Caki2 (cell line): ENCODE data around the gene TTF1. TPM values are rescaled to one million over a fixed set of nuclear protein-coding genes. Genes with fewer than 3 reads are reported as not detected.
"Not testable (repeated sequence)": the region's sequence is repeated elsewhere in the genome, so short reads cannot be mapped to it uniquely, and the experiment has no call there.

Experiments used
- DNase-seq: peaks from one replicate; pipeline ENCODE4 v3.0.0-alpha.2; 2015; ENCODE audit warnings: low read depth
- in situ Hi-C: cut with HindIII; loops from 2 replicates; pipeline ENCODE4 v1.10.0; 2016; ENCODE audit warnings: low sequenced_read_pairs, low pct_unique_long_range_greater_than_20kb, mixed read lengths
- total RNA-seq: library from RNA; depleted of rRNA; stranded (reverse); fragments of >200 nt; shearing (Covaris generic); gene quantifications from 2 replicates; pipeline ENCODE4 v1.2.3, GENCODE V29; 2014; ENCODE audit warnings: low replicate concordance

Gene TTF1
- total RNA-seq, 1 experiment from 2014 or later, result 8.5 TPM

DNA sequence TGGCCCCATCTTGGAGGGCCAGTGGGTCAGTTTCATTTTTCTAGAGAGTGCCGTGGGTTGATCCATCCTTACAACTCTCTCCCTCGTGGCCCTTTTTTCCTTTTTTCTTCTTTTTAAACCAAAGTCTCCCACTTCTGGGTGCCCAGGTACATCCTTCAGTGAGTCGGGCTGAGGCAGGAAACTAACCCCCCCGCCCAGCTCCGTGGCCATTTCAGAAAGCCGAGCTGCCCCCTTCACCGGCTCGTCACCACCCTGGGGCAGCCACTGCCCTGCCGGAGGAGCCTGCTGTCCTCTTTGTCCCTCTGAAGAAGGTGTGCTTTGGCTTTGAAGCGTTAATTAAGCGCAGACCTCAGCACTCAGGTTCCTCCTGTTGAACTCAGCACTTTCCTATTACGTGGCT is 8.5 kb upstream of the TTF1 start:
- DNase-seq, result no peak
- in situ Hi-C loops, result no loop called here

- no peak for DNase-seq
- in situ Hi-C loops, result no loop called here
These were observed 8.1 kb upstream of the TTF1 start for GRCh38 chr9:132414731-132415130.

- in situ Hi-C loops, result no loop called here
- DNase-seq, result no peak
These were observed 7.3 kb upstream of the TTF1 start for GRCh38 chr9:132413926-132414325.

DNA sequence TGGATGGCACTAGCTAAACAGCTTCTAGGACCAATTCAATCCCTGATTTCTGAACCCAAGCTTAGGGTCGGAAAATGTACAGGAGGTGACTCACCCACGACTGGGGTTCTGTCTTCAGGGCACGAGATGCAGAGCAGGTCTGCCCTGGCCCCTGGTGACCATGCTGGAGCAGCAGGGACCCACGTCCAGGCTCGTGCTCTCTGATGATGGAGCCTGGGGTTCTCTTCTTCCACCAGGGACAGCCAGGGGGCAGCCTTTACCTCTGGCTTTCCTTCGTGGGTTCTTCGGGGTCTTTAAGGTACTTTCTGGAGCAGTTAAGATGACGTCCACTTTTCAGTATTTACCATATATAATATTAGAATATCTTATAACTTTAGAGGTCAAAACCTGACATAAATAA is 5.4 kb upstream of the TTF1 start:
- in situ Hi-C loops, result no loop called here

DNA sequence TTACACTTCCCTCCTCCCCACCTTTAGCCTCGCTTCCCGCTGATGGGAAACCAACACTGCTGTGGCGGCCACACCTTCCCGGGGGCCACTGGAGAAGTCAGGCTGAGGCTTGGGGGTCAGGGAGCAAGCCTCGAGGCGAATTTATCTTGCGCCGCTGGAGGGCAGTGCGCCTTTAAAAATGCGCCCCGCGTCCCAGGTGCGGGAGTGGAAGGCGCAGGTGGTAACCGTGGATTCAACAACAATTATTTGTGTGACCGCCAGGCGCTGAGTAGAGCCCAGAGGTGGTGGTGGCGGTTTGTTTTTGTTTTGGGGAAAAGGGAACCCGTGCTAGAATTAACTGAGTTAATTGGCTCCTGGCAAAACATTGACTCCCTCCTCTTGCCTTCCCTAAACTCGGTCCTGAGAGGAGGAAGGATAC is 4.5 kb upstream of the TTF1 start:
- in situ Hi-C loops, result no loop called here
- DNase-seq, result peak; percentile 18

More for the DNA sequence above, 5.4 kb upstream of the TTF1 start:
- no peak for DNase-seq

GRCh38 chr9:132410642-132411041 is 4.0 kb upstream of the TTF1 start:
- no peak for DNase-seq
- in situ Hi-C loops, result no loop called here

DNA sequence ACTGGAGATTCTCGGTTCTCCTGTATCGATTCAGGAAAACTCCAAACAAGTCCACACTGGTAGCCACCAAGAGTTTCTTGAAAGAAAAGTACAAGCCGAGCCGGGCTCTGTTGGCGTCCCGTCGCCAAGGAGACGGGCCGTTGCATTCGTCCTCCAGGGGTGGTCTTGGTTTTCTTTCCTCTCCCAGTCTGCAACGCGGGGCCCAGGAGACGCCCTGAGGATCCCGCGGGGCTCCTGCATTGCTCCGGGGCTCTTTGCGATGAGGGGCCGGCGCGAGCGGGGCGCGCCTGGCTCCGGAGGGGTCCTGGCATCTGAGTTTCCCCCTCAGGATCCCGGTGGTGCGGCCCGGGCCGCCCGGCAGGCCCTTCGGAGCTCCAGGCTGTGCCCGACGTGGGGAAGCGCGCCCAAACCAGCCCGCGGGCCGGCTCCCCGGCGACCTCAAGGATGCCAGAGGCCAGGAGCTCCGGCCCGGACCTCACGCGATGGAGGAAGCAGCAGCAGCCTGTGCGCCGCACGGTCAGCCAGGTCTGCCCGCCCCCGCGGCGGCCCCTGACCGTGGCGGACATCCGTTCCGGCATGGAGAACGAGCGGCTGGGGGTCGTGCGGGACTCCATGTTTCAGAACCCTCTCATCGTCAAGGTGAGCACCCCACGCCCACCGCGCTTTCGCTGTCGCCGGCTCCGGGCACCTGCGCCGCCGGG is 3.3 kb upstream of the TTF1 start, which contains the start of gene CFAP77:
TSS of gene CFAP77 (plus strand) at position 384 of the 701 bp plus-strand sequence. CDS start at position 445, 61 bp downstream.
- in situ Hi-C loops, result no loop called here
- DNase-seq, result no peak

GRCh38 chr9:132408521-132408920 is 1.9 kb upstream of the TTF1 start:
- no peak for DNase-seq
- in situ Hi-C loops, result no loop called here

DNA sequence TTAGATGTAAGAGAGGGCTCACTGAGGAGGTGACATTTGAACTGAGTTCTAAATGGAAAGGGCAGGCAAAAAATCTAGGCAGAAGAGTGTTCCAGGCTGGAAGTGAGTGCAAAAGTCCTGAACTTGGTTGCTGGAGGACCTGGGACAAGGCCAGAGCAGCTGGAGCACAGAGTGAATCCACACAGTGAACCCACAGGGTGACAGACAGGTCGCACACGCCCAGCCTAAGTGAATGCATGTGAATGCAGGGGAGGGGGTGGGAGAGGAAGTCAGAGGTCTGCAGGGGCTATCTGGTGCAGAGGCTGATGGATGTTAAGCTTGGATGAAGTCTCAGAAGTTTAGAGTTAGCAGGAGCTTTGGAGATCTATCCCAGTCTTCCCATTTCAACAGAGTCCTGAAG is 556 bp upstream of the TTF1 start:
- no peak for DNase-seq
- in situ Hi-C loops, result no loop called here

DNA sequence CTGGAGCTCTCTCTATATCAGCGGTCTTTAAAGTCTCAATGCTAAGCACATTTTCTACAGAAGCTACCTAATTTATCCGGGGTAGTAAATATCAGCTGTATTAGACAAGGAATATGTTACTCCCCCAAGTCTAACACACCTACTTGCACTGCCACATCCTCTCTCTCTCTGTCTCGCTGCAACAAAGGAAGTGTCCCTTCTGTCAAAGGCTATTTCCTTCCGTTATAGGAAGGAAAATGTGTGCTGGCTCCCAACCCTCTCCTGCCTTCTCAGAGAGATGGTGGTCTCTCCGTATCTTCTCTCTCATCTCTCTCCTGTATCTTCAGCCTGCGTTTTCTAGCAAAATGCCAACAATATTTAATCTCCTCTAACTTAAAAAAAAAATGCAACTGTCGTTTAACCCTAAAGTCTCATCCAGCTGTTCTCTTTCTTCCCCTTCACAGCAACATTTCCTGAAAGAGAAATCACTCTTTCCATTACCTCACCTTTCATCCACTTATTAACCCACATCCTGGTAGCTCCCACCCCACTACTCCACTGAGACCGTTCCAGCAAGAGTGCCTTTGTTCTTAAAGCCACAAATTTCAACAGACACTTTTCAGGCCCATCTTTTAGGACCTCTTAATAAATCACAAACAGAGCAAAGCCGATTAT is 2.3 kb downstream of the TTF1 start:
- DNase-seq, result no peak
- in situ Hi-C loops, result no loop called here

GRCh38 chr9:132401824-132402223 is 4.8 kb downstream of the TTF1 start:
- DNase-seq, result peak; percentile 11
- in situ Hi-C loops, result no loop called here

DNA sequence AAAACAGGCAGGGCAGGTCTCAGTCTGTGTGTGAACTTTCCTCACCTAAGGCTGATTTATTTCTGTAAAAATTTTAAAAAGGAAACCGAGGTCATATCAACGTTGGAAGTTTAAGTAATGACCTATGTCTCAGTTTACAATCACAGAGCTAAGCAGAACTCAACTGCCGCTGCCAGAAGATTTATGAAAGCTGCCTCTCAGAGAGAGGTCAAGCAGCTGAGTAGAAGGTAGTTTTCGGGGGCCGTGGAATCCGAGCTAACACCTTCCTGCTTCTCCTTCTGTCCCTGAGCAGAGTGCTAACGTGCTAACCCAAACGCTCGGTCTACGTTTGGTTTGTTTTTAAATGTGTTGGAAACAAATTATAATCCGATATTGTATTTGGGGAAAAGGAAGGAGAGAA is 11.1 kb downstream of the TTF1 start:
- no peak for DNase-seq
- in situ Hi-C loops, result no loop called here

DNA sequence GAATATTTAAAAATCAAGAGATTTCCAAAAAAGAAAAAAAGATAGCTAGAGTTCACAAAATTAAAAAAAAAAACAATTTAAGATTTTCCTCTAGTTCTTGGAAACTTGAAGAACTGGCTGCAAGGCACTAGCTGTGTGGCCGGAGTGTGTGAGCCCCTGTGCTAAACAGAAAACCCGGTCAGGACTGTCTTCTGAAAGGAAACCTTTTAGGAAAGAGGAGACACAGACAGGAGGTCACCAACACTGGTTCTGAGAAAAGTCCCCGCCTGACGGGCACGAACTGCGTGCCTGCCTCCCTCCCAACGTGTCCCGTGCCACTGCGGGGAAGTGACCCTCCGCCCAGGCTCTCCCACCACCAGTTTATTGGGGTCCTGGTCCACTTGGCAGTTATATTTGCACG is 15.2 kb downstream of the TTF1 start:
- DNase-seq, result no peak
- in situ Hi-C loops, result no loop called here

DNA sequence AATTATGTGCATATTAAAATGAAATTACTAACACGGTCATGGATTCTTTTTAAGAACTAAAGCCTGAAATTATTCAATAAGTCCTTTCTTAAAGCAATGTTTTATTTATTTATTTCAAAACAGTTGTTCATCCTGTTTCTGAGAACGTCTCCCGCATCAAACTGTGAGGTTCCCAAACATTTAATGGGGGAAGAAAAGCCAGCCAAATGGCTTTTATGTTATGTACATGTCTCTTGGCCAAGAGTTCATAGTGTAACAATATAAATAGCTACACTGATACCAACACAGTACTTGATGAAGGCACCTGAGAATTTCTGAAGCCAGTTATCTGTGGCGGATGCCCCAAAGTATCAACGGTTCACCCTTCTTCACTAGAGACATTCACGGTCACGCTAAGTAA is 15.7 kb downstream of the TTF1 start:
- in situ Hi-C loops, result no loop called here
- DNase-seq, result no peak

DNA sequence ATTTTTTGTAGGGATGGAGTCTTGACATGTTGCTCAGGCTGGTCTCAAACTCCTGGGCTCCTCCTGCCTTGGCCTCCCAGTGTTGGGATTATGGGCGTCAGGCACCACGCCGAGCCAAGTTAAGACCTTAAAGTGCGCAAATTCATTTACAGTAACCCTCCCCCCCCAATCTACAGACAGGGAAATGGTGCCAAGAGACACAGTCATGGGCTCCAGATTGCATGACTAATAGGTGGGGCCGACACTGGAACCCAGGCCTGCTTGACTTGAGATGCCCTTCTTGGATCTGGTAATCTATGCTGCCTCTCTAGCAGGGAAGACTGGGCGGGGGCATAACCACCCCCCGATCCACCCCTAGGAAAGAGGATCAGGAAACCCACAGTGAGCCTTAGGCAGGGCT is 19.5 kb downstream of the TTF1 start:
- in situ Hi-C loops, result no loop called here
- DNase-seq, result no peak

DNA sequence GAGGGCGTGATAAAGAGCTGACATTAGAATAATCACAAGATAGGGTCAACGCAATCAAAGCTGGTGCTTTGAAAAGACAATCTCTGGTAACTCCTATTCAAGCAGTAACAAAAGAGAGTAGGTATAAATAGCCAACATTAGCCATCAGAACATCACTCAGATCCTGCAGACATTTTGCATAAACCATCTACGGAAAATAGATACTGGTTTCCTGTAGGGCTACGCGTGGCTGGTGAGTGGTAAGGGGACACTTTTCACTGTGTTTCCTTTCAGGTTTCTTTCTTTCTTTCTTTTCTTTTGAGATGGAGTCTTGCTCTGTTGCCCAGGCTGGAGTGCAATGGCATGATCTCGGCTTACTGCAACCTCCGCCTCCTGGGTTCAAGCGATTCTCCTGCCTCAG is 22.3 kb downstream of the TTF1 start:
- in situ Hi-C loops, result no loop called here
- no peak for DNase-seq

GRCh38 chr9:132383462-132383883 is 23.2 kb downstream of the TTF1 start:
- DNase-seq, result no peak
- in situ Hi-C loops, result no loop called here

GRCh38 chr9:132381966-132382541 is 24.6 kb downstream of the TTF1 start:
- in situ Hi-C loops, result no loop called here
- no peak for DNase-seq

DNA sequence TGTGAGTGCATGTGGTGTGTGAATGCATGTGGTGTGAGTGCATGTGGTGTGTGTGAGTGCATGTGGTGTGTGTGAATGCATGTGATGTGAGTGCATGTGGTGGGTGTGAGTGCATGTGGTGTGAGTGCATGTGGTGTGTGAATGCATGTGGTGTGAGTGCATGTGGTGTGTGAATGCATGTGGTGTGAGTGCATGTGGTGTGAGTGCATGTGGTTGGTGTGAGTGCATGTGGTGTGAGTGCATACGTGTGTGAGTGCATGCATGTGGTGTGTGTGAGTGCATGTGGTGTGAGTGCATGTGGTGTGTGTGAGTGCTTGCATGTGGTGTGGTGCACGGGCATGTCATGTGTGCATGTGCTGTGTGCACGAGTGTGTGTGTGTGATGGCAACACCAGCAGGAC is 28.2 kb downstream of the TTF1 start:
- in situ Hi-C loops, result not testable (repeated sequence)

DNA sequence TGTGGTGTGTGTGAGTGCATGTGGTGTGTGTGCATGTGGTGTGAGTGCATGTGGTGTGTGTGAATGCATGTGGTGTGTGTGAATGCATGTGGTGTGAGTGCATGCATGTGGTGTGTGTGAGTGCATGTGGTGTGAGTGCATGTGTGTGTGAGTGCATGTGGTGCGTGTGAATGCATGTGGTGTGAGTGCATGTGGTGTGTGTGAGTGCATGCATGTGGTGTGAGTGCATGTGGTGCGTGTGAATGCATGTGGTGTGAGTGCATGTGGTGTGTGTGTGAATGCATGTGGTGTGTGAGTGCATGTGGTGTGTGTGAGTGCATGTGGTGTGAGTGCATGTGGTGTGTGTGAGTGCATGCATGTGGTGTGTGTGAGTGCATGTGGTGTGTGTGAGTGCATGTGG is 28.9 kb downstream of the TTF1 start:
- in situ Hi-C loops, DNase-seq: not testable (repeated sequence)

More for the DNA sequence above, 28.2 kb downstream of the TTF1 start:
- not testable (repeated sequence) for DNase-seq
